ENCODE results near the gene MCU.

GRCh38 chr10:72842164-72842563 is 150.2 kb downstream of the MCU start:
- TF ChIP-seq CTCF (IDR thresholded peaks at IDR 0.05; ENCODE audit: poor library complexity), result no peak
- TF ChIP-seq EZH2 (IDR thresholded peaks at IDR 0.05; ENCODE audit: borderline replicate concordance), result no peak
- no peak for TF ChIP-seq EZH2phosphoT487 (IDR thresholded peaks at IDR 0.05; ENCODE audit: low read depth, severe bottlenecking, unreplicated experiment)
